EH (cell line): ENCODE data around the gene ATG7.

Source experiments
- DNase-seq: peaks from one replicate; pipeline ENCODE4 v3.0.0-alpha.2; 2015; ENCODE audit warnings: low read depth

Gene ATG7

DNA sequence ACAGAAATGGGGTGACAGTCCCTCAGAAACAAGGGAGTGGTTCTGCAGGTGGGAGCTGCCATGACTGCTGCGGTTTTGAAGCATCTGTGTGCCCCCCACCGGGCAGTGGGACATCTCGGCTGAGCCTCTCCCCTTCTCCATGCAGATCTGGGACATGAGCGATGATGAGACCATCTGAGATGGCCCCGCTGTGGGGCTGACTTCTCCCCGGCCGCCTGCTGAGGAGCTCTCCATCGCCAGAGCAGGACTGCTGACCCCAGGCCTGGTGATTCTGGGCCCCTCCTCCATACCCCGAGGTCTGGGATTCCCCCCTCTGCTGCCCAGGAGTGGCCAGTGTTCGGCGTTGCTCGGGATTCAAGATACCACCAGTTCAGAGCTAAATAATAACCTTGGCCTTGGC is 282.5 kb downstream of the ATG7 start:
- no peak for DNase-seq

DNA sequence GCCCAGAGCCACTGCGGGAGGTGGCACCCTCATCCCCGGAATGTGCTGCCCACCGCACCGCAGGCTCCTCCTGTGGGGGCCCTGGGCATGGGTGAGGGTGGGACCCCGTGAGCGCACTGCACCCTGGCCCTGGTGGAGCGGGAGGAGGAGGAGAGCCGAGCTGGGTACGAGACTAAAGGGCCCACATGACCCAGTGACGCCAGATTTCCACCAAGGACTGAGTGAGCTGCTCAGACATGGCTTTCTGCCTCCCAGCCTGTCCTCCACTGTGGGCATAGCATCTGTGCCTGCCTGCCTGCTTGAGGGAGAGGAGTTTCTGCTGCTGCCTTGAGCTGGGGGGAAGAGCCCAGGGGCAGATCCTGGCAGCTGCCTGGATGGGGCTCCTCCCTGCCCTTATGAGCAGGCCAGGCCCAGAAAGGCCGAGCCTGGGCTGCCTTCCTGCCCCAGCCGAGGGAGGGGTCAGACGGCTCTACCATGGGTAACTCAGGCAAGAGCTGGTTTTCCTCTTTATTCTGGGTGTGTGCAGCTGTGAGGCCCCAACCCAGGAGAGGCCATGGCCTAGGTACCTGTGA is 283.1 kb downstream of the ATG7 start:
- DNase-seq = no peak

DNA sequence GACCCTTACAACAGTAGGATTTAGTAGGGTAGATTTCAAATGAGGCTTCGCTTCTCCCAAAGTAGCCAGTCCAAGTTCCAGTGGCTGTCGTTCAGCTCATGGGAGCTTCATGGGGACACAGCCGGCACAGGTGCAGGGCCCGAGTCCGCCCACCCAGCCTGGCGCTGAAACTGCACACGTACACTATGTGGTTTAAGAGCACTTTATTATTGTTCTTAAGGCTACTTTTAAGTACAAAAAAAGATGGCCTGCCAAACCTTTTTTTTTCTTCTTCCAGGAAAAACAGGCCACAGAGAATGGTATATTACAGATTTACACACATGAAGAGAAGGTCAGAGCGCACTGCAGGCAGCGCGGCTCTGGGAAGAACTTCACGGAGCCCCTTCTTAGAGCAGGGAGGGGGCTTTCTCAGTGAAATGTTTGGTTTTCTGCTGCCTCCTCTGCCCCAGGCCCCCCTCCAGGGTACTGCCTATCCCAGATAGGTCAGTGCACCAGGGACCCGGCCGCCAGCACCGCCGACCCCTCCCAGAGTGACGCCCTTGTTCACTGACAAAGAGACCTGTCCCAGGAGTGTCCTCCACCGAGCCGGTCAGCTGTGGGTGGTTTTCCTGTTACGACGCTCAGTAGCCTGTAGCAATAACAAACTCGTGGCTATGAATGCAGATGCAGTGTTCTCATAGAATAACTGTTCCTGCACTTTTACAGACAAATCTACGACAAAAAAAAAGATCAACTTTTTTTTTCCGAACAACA is 283.9 kb downstream of the ATG7 start:
- no peak for DNase-seq

DNA sequence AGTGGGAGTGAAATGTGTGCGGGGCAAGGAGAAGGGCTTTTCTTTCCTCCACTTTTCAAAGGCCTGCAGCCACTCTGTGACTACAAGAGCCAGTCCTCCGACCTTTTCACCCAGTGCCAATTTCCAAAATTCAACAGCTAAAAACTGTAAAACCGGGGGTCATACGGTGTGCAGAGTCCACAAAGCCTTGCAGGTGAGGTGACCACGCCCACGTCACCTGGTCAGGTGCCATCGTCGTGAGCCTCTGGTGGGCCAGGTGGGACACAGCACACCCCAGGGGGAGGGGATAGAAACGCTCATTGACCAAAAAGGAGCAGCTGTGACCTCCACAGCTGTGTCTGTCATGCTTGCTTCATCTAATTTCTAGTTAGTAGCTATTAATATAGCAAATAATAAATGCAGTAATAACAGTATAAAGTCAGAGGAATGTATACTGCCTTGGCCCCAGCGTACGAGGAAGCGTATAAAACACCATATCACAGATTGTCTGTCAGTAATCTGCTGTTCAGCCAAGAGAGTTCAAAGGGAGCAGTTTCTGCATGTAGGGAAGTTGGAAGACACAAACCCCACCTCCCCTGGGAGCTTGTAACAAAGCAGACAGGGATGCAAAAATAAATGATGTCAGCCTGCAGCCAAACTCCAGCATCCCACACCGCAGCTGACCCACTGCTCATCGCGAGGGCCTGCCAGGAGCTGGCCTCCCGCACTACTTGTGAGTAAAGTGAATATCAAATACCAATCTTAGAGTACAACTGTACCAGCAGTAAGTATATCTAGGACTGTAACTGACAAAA is 284.9 kb downstream of the ATG7 start:
- DNase-seq = peak; percentile 70

DNA sequence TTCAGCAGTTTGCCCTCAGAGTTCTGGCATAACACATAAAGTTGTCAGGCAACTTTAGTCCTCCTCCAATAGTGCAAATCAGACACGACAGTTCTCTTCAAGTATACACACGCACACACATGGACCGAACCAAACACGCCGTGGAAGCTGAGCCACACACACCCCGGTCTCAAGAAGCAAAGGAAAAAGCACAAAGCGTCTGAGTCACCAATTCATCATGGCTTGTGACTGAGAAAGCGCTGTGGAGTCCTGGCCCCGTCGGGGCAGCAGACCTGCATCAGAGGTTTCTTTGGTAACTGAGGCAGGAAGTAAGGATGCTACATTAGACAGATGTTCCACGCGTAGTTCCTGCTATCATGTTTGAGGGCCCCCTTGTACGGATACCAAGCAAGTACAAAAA is 285.8 kb downstream of the ATG7 start:
- DNase-seq = peak; percentile 88

DNA sequence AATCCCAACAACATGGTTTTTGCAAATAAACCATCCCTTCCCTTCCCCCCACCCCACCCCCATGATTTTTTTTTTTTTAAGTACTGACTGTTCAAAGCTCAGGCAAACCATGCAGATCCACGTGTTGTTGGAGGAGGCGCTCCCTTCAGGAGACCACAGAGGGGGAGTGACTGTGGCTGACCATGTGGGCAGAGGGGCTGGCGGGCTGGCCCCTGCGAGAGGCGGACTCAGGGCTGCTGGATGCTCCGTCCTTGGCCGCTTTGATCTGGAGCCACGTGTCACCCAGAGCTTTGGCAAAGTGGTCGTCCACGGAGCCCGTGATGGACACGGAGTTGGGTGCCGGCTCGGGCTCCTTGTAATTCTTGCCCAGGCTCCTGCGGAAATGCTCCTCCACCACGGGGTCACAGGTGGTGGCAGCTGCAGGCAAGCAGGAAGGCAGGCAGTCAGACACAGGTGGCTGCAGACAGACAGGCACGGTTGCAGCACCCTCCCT is 286.3 kb downstream of the ATG7 start:
- DNase-seq = no peak

DNA sequence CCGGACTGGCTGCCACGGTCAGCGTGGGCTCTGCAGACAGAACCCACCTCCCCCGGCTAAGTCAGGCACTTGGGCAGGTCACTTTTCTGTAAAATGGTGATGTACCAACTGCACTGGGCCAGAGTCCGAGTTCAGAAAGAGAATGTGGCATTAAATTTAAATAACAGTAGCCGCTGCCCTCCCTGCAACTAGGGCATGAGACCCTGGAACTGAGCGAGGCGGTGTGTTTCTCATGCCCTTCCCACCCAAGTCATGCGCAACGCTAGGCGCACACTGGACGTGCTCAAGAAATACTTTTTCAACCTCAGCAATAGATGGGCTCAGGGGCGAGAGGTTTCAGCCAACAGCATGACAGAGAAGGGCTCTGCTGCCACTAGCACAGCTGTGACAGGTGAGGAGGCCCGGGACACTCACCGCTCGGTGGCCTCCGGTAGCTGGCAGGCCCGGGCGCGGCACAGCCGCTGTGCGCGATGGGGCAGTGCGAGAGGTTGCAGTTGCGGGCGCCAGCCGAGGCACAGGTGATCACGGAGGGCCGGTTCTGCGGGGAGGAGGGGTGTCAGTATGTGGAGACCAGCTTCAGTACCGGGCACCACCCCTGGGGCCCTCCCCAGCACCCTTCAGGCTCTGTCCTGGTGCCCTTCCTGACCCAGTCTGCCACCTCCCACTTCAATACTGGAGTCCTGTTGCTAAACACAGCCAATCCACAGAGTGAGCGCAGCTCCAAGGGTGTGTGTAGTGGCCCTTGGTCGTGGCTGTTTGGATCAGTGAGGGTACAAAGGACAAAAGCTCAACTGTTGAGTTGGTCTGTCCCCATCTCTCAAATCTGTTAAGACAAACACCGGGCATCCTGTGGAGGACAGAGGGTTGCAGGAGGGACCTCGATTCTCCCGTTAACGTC is 287.0 kb downstream of the ATG7 start:
- DNase-seq = no peak

DNA sequence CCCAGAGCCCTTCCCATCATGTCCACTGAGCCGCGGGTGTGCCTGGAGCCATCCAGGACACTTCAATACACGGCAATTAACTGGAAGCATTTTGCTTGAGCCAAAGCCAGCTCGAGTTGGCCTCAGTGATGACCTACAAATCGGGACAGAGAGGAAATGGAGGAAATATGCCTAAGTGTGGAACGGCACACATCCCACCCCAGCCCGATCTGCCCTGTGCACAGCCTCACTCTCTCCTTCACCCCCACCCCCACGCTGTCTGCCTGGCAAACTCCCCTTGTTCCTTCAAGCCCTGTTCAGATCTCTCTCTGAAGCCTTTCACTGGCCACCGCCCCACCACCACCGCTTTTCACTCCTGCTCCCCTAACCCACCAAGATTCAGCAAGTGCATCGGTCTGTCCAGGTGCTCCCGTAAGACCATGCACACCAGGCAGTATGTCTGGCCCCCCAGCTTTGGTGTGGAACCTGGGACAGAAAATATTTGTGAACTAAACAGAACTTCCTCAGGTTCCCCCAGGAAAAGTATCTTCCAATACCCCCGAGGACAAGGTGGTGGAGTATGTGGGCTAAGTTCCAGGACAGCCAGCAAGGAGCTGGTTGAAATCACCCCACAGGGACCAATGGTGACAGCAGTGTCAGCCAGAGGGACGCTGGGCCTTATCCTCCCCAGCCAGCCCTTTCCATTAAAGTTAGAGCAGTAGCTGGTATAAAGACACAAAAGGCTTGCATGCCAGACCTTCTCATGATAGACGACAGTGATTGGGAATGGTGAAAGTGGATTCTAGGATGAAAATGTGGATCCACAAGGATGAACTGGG is 287.8 kb downstream of the ATG7 start:
- no peak for DNase-seq

DNA sequence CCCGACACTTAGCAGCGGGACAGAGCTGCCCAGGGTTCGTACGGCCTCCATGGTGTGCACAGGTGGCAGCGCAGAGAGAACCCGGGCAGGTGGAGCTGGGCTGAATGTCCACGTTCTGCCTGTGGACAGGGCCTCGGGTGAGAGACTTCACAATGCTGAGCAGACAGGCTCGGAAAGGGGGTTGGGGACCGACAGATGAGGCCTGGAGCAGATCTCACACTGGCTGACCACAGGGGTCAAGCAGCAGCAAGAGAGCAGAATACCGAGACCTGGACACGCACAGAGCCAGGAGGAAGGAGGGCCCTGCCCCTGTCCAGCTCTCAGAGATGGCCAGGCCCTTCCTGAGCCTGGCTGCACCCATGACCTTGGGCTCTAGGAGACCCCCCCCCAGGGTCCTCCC is 288.5 kb downstream of the ATG7 start:
- no peak for DNase-seq

DNA sequence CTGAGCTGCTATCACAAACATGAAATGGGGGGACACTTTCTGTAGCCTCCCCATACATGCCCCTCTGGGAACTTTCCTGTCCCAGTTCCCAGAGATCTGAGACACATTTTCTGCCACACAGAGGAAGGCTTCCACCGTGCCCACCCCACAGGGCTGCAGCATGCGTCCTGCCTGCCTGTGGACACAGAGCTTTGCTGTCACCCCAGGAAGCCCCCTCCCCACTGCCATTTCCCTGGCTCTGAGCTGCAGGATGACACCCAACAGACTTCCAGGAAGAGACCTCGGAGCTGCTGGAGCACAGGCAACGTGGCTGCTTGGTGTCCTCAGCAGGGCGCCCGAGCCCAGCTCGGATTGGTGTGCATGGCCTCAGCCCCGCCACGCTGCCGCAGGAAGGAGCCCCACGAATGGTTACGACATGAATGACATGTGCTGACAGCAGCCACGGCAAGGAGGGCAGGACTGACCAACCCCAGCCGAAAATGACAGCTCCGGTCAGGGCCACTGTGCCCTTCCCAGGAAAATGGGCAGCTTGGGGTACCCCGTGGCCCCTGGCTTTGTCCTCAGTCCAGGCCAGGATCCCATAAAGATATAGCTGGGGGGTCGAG is 290.2 kb downstream of the ATG7 start:
- no peak for DNase-seq

DNA sequence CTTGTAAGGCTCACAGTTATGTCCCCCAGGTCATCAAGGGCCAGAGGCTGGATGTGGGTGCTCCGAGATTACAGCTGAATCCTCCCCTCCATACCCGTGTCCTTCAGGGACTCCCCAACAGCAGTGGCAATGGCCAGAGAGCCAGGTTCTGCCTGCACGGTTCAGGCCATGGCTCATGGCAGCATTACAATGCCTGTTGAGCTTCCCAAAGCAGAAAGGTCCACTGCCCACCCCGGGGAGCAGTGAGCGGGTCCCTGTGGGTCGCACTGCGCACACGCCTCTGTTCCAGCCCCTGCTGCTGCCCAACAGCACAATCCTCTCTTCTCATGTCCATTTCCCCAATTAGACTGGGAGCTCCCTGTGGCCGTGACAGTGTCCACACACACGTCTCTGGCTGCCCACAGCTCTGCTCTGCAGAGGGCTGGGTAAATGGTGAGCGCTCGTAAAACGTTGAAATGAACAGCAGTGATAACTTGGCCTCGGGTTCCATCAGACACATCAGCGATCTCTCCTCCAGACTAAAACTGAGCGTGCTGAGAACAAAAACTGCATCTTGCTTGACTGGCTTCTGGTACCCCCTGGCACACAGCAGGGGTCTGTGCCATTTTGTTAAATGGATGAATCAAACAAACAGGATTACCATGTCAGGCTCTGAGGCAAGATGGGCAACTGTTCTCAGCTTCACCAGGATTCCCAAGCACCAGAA is 291.1 kb downstream of the ATG7 start:
- DNase-seq = no peak

DNA sequence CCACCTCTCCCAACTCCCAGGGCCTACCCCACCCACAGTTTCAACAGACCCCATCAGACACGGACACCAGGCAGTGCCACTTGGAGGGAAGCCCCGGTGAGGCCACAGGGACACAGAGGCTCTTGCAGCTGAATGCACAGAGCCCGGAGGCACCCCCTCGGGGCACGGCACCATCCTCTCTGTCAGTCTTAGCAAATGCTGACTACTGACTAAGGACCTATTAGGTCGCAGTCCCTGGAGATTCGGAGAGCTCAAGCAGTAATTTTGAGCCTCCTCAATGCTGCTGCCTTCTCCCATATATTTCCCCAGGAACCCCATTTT is 291.6 kb downstream of the ATG7 start:
- no peak for DNase-seq

DNA sequence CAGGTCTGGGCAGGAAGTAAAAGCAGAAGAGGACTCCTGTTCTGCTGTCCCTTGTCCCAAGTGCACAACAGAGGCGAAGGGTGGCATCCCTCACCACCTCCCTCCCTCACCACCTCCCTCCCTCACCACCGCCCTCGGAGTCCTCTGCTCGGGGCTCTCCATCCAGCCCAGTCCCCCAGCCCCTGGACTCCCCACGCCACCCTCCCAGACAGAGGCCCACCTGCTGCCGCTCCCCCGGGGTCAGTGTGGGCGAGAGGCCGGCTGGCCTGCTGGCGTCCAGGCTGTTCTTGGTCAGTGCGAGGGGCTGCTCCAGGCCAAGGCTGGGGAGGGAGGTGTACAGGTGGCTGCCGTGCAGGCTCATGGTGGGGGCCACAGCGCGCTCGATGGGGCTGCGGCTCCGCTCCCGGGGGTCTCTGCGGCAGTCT is 292.4 kb downstream of the ATG7 start:
- DNase-seq = no peak

DNA sequence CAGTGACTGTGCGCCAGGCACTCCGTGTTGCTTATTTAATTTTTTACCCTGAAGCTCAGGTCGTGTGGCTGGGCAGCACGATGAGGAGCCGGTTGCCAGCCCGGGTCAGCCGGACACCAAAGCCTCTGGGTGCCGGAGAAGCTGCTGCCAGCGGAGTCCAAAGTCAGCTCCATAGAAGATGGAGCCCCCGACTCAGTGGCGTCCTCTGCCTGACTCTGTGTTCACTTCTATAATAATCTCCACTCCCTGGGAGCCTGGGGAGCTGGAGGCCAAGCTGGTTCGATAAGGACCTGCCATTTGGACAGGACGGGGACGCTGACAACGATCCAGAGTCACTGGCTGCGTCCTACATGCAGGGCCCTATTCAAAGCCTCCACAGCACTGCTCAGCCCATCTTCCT is 292.9 kb downstream of the ATG7 start:
- no peak for DNase-seq

DNA sequence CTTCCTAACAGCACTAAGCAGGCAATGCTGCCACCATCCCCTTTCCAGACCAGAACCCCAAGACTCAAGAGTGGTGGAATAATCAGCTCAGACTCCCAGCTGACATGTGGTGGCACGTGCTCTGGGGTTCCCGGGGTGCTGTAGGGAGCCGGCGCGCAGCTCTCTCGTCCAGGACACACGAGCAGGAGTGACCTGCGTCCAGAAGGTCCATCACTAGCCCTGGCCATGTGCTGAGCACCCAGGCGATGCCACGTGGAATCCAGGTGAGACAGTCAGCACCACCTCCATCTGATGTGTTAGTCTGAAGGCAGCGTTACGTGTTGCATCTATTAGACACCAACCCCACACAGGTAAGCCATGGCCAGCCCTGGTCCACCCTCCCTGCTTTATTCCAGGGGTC is 293.3 kb downstream of the ATG7 start:
- no peak for DNase-seq

DNA sequence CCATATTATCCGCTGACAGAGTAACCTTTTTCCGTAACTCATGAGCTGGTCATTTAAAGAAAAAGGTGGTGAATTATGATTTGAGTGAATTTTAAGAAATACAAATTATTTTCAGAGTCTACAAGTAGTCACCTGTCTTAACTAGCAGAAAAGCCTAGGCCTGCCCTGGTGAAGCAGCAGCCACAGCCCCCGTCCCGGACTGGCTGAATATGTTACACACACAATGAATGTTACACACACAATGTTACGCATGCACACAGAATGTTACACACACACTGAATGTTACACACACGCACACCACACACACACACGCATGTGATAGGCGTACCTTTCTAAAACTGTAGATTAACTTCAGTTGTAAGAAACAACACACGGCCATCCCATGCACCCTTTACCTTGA is 293.7 kb downstream of the ATG7 start:
- no peak for DNase-seq

DNA sequence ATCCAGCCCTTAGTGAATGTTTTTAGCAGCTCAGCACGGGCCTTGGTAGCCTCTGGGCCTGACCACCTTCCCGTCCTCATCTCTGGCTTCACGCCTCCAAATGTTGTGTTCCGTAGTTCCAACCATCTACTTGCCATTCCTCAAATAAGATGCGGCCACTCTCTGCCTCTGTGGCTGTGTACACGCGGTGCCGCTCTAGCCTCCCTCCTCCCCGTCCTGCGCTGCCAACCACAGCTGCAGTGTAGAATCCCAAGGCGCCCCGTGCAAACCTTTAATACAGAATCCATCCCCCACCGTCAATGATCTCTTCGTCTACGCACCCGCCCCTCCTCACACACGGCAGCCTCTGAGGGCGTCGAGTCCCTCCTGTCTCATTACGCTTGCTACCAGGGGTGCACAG is 294.3 kb downstream of the ATG7 start:
- no peak for DNase-seq

DNA sequence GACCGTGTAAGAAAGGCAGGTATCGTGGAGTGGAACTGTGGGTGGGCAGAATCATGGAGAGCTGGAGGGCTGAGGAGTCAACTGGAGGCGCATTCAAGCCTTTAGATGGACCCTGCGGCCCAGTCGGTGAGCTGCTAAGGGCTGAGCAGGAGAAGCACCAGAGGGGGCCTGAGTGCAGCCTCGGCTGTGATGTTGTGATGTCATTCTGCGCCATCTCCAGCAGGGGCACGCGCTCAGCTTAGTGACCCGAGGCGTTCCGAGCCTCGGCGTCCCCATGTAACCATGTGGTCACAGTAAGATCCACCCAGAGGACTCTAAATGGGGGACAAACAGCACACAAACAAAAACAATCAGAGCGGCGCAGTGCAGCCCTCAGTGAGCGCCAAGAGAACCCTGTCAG is 294.7 kb downstream of the ATG7 start:
- no peak for DNase-seq

DNA sequence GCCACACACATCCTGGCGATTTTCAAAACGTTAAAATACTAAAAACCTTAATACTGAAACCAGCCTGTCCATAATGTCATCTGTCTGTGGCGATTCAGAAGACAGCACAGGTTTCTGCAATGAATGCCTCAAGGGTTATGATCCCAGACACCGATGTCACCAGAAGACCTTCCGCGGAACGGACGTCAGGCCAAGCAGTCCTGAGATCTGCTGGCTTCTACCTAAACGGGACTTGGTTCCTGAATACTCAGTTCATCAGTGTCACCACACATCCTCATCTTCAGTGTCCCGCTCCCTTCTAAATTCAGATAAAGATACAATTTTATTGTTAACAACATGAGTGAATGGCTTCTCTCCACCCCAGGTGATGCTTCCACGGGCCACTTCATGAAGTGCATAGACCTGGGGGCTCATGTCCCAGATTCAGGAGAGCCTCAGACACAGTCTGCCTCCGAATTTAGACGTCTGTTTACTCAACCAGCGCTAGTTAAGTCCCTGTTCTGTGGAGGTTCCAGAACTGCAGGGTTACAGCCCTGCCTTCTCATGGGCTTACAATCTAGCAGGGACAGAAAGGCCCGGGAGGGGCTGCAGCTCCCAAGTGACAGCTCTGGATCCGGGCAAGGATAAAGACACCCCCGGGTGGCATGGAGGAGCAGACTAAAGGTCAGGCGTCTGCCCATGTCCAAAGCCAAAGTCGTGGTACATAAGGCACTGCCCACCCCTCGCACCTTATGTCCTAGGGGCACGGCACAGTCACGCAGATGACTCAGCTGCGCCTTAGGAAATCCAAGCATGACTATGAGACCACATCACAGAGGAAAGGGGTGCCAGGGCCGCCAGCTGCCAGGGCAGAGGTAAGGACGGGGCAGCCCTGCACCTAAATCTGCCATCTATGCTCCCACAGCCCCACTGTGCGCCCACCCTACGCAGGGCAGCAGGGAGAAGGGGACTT is 295.6 kb downstream of the ATG7 start:
- peak; percentile 89 for DNase-seq
